ENCODE results near the gene MVB12B. TPM values are rescaled to one million over a fixed set of nuclear protein-coding genes. Genes with fewer than 3 reads are reported as not detected.

The MVB12B gene
- total and polyA plus RNA-seq, 2 of the 13 experiments (the other 11 are each of a cell fraction or from before 2014, with no cell fraction given): 12.1 to 30.1 TPM

GRCh38 chr9:126376311-126377175 lies 49.9 kb downstream of the MVB12B start (continued):
- no peak for TF ChIP-seq TEAD2 (CRISPR knock-in tag; IDR thresholded peaks at IDR 0.05)
- TF ChIP-seq TMF1 (CRISPR knock-in tag; IDR thresholded peaks at IDR 0.05; ENCODE audit: low read depth): no peak
- no peak; the same call in 1 of the 2 replicates for TF ChIP-seq MXD4 (CRISPR knock-in tag; IDR thresholded peaks at IDR 0.05)
- TF ChIP-seq SNAI1 (CRISPR knock-in tag; IDR thresholded peaks at IDR 0.05; ENCODE audit: borderline replicate concordance): no peak
- no peak for TF ChIP-seq HIVEP1 (CRISPR knock-in tag; IDR thresholded peaks at IDR 0.05)
- TF ChIP-seq CERS6 (CRISPR knock-in tag; IDR thresholded peaks at IDR 0.05): no peak
- no peak for TF ChIP-seq ZNF18 (CRISPR knock-in tag; IDR thresholded peaks at IDR 0.05; ENCODE audit: insufficient replicate concordance)
- peak; percentile 54; the same call in 1 of the 2 replicates for TF ChIP-seq HOXD1 (CRISPR knock-in tag; IDR thresholded peaks at IDR 0.05)
- no peak for TF ChIP-seq ZFP37 (CRISPR knock-in tag; IDR thresholded peaks at IDR 0.05; ENCODE audit: borderline replicate concordance)
- no peak; the same call in 1 of the 2 replicates for TF ChIP-seq HNF4G (IDR thresholded peaks at IDR 0.05; ENCODE audit: borderline replicate concordance, low read depth, low read length)
- no peak for TF ChIP-seq HNF4G (CRISPR knock-in tag; IDR thresholded peaks at IDR 0.05; ENCODE audit: borderline replicate concordance, low read depth)
- peak; percentile 34; the same call in 1 of the 2 replicates for TF ChIP-seq YEATS4 (CRISPR knock-in tag; IDR thresholded peaks at IDR 0.05; ENCODE audit: borderline replicate concordance)
- no peak for TF ChIP-seq ZNF251 (CRISPR knock-in tag; IDR thresholded peaks at IDR 0.05)
- TF ChIP-seq TIGD3 (CRISPR knock-in tag; IDR thresholded peaks at IDR 0.05; ENCODE audit: borderline replicate concordance): no peak
- no peak for TF ChIP-seq MYNN (CRISPR knock-in tag; IDR thresholded peaks at IDR 0.05; ENCODE audit: low read depth)
- TF ChIP-seq ONECUT2 (CRISPR knock-in tag; IDR thresholded peaks at IDR 0.05): no peak
- TF ChIP-seq ZNF12 (CRISPR knock-in tag; IDR thresholded peaks at IDR 0.05): no peak
- TF ChIP-seq ISL2 (CRISPR knock-in tag; IDR thresholded peaks at IDR 0.05): peak; percentile 61; the same call in 1 of the 2 replicates
- TF ChIP-seq CBX5 (CRISPR knock-in tag; IDR thresholded peaks at IDR 0.05; ENCODE audit: borderline replicate concordance): peak; percentile 71; the same call in 1 of the 2 replicates
- TF ChIP-seq SOX13 (IDR thresholded peaks at IDR 0.05): no peak; the same call in 1 of the 2 replicates
- TF ChIP-seq SOX13 (CRISPR knock-in tag; conservative IDR thresholded peaks at IDR 0.05 in 1 of 2, IDR thresholded peaks at IDR 0.05 in 1 of 2): peak in 1 of 2 experiments; percentile 81; a peak in 2 of 4 replicates
- peak; percentile 29; the same call in 1 of the 2 replicates for TF ChIP-seq HDAC1 (CRISPR knock-in tag; IDR thresholded peaks at IDR 0.05)
- no peak for TF ChIP-seq ZNF790 (CRISPR knock-in tag; IDR thresholded peaks at IDR 0.05; ENCODE audit: borderline replicate concordance)
- TF ChIP-seq DR1 (CRISPR knock-in tag; IDR thresholded peaks at IDR 0.05): no peak
